CD4-positive, alpha-beta T cell treated with Interleukin-17A for 1 hour (primary cell): ENCODE measurements around the gene SLC4A1AP.

Experiments
- DNase-seq: peaks from one replicate; pipeline ENCODE4 v3.0.0-alpha.2; 2020

SLC4A1AP gene

GRCh38 chr2:27703638-27704341 lies 40.1 kb downstream of the SLC4A1AP start:
- DNase-seq = peak; percentile 85

GRCh38 chr2:27704342-27704876 lies 40.7 kb downstream of the SLC4A1AP start:
- DNase-seq = no peak

- no peak for DNase-seq
Observed at GRCh38 chr2:27705851-27706622, 42.3 kb downstream of the SLC4A1AP start.

GRCh38 chr2:27707462-27708256 lies 44.0 kb downstream of the SLC4A1AP start:
- DNase-seq = no peak

- no peak for DNase-seq
Observed at GRCh38 chr2:27708257-27708654, 44.6 kb downstream of the SLC4A1AP start.

- DNase-seq = no peak
Observed at GRCh38 chr2:27708666-27709065, 45.0 kb downstream of the SLC4A1AP start.

- DNase-seq = no peak
Observed at GRCh38 chr2:27709326-27709725, 45.6 kb downstream of the SLC4A1AP start.

GRCh38 chr2:27709960-27710575 lies 46.4 kb downstream of the SLC4A1AP start:
- no peak for DNase-seq

GRCh38 chr2:27710640-27711430 lies 47.1 kb downstream of the SLC4A1AP start:
- no peak for DNase-seq

GRCh38 chr2:27711804-27712203 lies 48.1 kb downstream of the SLC4A1AP start:
- DNase-seq = no peak

GRCh38 chr2:27712522-27712921 lies 48.8 kb downstream of the SLC4A1AP start:
- DNase-seq = no peak

GRCh38 chr2:27713201-27713600 lies 49.5 kb downstream of the SLC4A1AP start:
- DNase-seq = no peak

- no peak for DNase-seq
Observed at GRCh38 chr2:27714053-27714452, 50.4 kb downstream of the SLC4A1AP start.

GRCh38 chr2:27714851-27715291 lies 51.2 kb downstream of the SLC4A1AP start:
- no peak for DNase-seq

- DNase-seq = peak; percentile 50
Observed at GRCh38 chr2:27715318-27716210, 51.9 kb downstream of the SLC4A1AP start.

GRCh38 chr2:27716301-27717069 lies 52.8 kb downstream of the SLC4A1AP start:
- no peak for DNase-seq

- no peak for DNase-seq
Observed at GRCh38 chr2:27717070-27717795, 53.5 kb downstream of the SLC4A1AP start.

GRCh38 chr2:27720004-27720551 lies 56.4 kb downstream of the SLC4A1AP start:
- no peak for DNase-seq

GRCh38 chr2:27721335-27721734 lies 57.6 kb downstream of the SLC4A1AP start:
- no peak for DNase-seq
